DMS114 treated with DMSO at 0.1 percent for 48 hours (cell line): ENCODE measurements around the gene DUSP2.

Experiments used
- DNase-seq: peaks from one replicate; lab custom pipeline; 2025; ENCODE audit not compliant: unreplicated experiment; lab: John Stamatoyannopoulos, UW

Gene DUSP2

DNA sequence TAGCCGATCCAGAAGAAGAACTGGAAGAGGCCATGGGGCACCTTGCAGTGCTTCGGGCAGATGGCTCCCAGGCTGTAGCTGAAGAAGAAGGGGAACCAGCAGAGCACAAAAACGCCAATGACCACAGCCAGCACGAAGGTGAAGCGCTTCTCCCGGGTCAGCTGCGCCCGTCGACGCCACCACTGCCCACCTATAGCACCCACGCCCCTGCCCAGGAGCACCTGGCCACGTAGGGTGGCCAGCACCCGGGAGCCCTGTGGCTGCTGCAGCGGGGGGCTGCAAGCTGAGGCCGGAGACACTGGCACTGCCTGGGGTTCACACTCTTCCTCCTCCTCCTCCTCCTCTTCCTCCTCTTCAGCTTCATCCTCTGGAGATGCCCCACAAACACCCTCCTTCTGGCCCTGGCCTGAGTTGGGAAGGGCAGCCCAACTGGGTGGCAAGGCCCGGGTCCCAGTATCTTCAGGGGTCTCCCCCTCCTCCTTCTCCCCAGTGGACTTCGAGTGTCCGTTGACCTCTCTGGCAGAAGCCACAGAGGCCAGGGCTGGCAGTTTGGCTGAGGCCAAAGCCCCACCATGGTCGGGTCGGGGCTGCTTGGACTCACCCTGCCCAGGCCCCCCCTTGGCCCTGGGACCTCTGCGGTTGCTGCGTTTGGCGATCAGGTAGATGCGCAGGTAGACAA is 30.2 kb downstream of the DUSP2 start:
- DNase-seq = no peak

- DNase-seq = no peak
Measured at GRCh38 chr2:96114546-96114902, 30.7 kb downstream of the DUSP2 start.

GRCh38 chr2:96113951-96114350 is 31.3 kb downstream of the DUSP2 start:
- no peak for DNase-seq

GRCh38 chr2:96113367-96113677 is 31.9 kb downstream of the DUSP2 start:
- no peak for DNase-seq

DNA sequence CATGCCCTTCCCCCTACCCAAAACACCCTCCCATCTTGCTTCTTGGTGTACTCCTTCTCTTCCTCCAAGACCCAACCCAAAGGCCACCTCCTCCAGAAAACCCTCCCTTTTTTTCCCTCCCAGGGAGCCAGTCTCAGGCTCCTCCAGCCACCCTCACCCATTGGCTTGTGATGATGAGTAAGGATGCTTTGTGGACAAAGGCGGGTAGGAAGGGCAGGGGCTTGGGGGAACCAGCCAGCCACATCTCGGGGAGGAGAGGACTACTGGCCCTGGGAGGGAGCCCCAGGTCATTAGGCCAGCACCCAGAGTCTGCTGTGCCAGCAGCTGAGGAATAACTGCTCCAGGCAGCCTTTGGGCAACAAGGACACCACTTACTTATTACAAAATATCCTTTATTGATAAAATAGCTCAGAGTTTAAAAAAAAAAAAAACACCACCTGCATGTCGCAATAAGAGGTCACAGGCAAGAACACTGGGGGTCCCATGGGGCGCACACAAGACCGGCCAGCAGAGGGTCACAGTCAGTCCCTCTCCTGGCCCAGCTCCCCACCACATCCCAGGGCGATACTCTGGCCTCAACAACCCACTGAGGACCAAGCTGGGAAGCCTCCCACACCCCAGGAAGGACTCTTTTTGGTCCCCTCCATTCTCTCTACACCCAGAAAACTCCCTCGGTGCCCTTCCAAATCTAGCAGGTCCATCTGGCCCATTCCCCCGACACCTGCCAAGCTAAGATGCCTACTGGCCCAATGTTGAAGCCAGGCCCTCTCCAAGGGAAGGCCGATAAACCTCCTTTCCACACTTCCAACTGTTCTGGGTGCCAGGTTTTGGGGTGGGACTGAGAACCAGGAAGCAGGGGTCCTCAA is 32.5 kb downstream of the DUSP2 start:
- no peak for DNase-seq

- no peak for DNase-seq
Measured at GRCh38 chr2:96111823-96112500, 33.3 kb downstream of the DUSP2 start.

- no peak for DNase-seq
Measured at GRCh38 chr2:96111257-96111640, 34.0 kb downstream of the DUSP2 start.

DNA sequence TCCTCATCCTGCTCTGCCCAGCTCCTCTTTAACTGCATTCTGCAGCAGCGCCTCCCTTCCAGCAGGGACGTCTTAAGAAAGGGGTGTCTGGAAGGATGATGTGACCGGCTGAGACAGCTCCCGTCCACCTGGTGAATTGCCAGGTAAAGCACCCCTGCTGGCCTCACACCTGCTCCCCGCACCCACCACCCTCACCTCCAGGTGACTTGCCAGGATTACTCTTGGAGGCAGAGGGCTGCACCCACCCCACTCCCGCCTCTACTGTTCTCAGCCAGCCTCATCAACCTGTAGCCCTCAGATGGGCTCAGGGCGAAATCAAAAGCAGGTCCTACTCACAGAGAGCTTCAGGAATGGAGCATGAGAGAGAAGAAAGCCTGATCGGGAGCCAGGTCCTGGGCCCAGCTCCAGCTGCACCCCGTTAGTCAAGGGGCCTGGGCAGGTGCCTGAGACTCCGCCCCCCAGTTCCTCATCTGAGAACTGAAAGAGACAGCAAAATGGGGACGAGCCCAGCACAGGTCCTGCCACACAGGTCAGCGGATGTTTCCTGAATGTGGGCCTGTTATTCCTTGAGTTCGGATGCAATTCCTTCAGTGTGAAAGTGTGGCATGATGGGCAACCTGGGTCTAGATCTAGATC is 34.5 kb downstream of the DUSP2 start:
- DNase-seq = no peak

DNA sequence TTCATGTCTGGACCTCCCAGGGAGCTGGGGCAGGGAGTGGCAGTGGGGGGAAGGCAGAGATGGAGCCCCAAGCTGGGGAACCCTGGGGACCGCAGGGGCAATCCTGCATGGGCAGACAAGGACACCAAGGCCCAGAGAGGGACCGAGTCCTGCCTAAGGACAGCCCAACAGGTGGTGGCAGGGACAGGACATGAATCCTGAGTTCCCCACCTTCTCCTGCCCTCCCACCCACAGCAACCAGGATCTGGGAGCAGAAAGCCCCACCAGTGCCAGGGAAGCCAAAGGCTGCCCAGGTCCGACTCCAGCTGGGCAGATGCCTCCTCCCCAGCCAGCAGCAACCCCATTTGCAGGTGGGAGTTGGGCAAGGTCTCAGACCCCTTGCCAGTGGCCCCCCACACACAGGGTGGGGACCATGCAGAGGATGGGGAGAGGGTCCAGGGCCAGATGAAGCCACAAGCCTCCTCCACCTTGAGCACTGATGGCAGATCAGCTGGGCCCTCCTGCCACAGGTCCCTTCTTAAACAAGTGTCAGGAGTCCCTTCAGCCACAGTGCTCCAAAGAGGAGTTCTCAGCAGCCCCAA is 35.2 kb downstream of the DUSP2 start:
- DNase-seq = no peak

DNA sequence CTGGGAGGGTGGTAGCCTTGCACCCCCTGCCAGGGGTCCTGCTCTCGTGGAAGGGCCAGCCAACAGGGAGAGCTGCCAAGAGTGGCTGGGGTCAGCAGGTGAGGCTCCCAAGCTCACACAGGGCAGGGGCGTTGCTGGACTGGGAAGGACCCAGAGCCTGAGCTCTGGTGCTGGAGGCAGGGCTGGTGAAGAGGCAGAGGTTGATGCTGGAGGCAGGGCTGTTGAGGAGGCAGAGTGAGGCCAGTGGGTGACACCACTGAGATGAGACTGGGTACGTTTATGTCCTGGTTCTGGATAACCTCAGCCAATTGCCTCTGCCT is 35.9 kb downstream of the DUSP2 start:
- DNase-seq = no peak

DNA sequence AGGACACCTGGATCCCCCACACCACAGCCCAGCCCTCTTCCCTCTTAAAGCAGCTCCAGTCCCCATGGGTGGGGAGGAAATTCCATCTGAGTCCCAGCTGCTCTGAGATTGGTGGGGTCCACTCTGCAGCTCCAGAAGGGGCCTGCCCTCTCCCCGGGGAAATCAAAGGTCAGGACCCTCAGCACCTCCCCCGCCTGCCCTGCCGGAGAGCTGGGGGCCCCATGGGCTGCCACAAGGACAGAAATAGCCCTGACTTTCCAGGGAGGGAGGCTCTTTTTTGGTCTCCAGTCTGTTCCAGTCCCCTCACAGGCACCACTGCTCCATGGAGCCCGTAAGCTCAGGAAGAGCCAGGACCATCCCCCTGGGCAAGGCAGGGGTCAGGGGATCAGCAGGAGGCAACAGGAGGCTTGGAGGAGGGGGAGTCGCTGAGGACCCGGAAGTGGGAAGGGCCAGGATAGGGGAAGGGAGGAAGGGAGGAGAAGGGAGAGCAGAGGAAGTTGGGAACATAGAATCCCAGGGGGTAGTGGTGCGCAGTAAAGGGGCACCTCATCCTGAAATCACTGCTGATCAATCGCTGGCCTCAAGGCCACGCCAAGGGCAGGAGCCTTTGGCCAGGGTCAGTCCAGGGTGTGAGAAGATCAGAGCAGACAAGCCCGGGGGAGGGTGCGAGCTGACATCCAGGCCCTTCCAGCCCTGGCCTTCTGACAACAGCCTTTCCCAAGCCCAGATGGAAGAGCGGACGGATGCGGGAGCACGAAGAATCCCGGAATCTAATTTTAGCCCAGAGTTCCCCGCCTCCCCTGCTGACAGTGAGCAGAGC is 36.5 kb downstream of the DUSP2 start:
- DNase-seq = no peak

GRCh38 chr2:96108151-96108540 is 37.1 kb downstream of the DUSP2 start:
- no peak for DNase-seq

GRCh38 chr2:96107708-96108065 is 37.6 kb downstream of the DUSP2 start:
- no peak for DNase-seq

DNA sequence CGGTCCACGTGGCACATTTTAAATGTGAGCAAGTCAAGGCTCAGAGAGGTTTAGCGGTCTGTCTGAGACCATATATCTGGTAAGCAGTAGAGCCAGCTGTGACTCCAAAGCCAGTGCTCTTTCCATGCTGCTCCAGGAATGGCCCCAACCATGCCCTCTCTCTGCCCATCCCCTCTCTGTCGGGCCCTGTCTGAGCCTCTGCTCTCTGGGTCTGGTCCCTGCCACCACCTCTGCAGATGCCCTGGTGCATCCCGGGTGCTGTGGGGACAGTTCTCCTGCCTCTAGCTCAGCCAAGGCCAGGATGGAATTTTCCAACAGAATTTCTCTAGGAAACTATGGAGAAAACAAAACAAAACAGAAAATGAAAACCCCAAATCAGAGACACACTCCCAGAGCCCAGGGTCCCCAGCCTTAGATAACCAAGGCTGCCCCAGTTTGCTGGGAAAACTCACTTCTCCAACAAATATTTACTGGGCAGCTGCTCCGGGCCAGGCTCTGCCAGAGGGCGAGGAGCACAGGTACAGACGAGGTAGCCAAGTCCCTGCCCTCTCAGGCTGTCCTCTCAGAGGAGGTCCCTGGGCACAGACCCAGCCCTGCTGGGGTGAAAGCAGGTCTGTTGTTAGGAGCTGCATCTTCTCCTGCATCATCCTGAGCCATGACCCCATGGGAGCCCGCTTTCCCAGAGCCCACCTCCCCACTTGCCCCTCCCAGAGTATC is 38.1 kb downstream of the DUSP2 start:
- no peak for DNase-seq

GRCh38 chr2:96105994-96106715 is 39.1 kb downstream of the DUSP2 start:
- DNase-seq = no peak

DNA sequence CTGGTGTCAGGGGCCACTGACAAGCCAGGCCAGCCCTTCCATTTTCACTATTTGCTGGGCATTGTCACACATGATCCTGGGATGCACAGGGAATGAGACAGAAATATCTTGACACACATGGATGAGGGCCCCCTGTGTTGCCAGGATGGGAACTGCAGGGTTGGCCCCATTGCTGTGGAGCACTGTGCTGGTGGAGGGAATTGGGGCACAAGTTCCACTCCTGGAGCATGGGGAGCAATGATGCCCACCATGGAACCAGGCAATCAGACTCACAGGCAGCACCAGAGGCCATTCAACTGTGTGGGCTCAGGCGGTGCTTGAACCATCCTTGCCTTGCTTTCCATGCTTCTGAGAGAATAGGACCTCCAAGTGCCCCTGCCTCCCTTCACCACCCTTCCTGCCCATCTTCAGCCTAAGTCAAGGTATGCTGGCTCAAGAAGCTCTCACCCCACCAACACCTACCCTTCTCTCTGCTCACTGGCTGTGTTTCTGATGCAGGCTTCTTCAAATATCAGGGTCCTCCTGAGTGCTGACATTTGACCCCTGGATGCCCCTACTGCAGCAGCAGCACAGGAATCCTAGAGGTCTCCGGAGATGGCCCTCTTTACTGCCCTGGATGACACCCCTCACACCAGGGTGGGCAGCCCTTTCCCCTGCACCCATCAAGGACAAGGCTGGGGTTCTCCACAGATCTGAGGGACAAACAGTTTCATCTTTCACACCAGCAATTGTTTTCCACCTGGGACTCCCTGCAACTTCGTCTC is 39.9 kb downstream of the DUSP2 start:
- DNase-seq = no peak

DNA sequence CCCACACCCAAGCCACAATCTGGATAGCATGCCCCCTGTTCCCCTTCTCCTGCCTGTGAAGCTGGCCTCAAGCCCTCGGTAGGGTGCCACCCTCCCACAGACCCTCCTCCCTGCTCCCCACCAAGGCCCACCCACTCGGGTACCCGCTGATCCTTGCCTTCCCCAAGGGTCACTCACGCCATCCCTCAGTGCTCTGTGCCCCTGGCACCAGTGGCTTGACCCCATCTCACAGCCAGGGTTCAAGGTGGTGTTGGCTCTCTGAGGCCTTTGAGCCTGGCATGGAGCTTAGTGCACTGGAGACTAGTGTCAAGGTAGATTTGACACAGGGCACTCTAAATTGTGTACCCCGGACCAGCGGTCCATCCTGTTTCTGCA is 40.8 kb downstream of the DUSP2 start:
- no peak for DNase-seq

DNA sequence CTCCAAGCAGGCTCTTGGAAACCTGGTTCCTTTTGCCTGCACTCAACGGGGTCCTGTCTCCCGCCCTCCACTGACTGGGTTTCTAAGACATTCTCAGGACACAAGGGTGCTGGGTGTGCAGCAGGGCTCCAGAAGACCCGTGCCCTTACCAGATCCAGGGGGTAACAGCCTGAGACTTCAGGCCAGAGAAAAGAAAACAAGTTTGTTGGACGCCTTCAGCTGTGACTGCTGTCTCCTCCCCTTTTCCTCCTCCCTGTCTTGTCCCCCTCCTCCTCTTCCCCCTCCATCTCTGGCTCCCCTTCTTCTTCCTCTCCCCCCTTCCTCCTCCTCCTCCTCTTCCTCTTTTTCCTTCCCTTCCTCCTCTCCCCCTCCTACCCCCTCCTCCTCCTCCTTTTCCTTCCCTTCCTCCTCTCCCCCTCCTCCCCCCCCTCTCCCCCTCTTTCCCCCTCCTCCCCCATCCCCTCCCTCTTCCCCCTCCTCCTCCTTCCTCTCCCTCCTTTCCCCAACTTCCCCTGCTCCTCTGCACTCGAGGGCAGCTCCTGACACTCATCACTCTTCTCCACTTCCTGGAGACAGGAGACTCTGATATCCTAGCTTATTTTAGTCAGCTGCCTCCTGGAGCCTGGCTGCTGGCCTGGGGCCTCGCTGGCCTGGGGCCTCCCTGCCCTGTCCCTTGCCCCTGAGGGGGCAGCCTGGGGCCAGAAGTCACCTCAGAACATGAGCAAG is 41.3 kb downstream of the DUSP2 start:
- no peak for DNase-seq
